Measurements from ENCODE around the gene ST8SIA2. TPM values are rescaled to one million over a fixed set of nuclear protein-coding genes. Genes with fewer than 3 reads are reported as not detected.

Gene ST8SIA2
- total RNA-seq, 1 donor from 2014 or later, result 13.6 TPM

DNA sequence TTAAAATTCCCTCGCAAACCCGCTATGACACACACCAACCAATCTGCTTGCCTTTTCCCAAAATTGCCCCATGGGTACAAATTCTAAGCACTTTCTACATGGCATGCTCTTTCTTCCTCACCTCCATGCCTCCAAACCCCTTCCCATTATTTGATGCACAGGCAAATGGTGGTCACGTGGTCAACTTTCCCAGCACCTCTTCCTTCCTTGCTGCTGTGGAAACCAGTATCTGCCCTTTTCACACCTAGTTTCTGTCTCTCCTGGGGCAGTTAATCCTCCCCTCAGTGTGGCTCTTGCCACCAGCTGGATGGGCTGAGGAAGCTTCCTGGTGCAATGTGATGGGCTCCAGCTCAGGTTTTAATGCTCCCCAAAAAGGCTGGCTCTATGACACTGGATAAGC is 38.4 kb upstream of the ST8SIA2 start:
- Mint-ChIP-seq H3K9me3 (peaks cover 6% of the 10 kb centered on the region), H3K4me3 (no peak overlapping the region), H3K4me1 (peaks cover 10% of the 10 kb centered on the region), H3K27me3 (ENCODE audit: insufficient read depth, low read depth) (peaks cover 6% of the 10 kb centered on the region), H3K27ac (no peak overlapping the region), H3K36me3 (peaks cover 4% of the 10 kb centered on the region)
- TF ChIP-seq EZH2 (IDR thresholded peaks at IDR 0.05) (no peak), EZH2phosphoT487 (IDR thresholded peaks at IDR 0.05) (no peak)
- TF ChIP-seq, protein P1, sequence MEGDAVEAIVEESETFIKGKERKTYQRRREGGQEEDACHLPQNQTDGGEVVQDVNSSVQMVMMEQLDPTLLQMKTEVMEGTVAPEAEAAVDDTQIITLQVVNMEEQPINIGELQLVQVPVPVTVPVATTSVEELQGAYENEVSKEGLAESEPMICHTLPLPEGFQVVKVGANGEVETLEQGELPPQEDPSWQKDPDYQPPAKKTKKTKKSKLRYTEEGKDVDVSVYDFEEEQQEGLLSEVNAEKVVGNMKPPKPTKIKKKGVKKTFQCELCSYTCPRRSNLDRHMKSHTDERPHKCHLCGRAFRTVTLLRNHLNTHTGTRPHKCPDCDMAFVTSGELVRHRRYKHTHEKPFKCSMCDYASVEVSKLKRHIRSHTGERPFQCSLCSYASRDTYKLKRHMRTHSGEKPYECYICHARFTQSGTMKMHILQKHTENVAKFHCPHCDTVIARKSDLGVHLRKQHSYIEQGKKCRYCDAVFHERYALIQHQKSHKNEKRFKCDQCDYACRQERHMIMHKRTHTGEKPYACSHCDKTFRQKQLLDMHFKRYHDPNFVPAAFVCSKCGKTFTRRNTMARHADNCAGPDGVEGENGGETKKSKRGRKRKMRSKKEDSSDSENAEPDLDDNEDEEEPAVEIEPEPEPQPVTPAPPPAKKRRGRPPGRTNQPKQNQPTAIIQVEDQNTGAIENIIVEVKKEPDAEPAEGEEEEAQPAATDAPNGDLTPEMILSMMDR (IDR thresholded peaks at IDR 0.05), result no peak
- no peaks in the 10 kb centered on the region for H3K79me2 ChIP-seq (ENCODE audit: low read depth)
- H3K27ac ChIP-seq, result no peak overlapping the region
- H3K9ac ChIP-seq, result no peak overlapping the region
- peaks cover 13% of the 10 kb centered on the region for H3K4me1 ChIP-seq
- no peaks in the 10 kb centered on the region for H4K20me1 ChIP-seq (ENCODE audit: low read depth)
- no peaks in the 10 kb centered on the region for H3F3A ChIP-seq (ENCODE audit: low read depth)
- H3K27me3 ChIP-seq, result no peaks in the 10 kb centered on the region
- DNase-seq (ENCODE audit: low spot score), result no peak
- no peak overlapping the region for H3K4me3 ChIP-seq
- H3K4me2 ChIP-seq, result no peak overlapping the region
- H3K36me3 ChIP-seq, result no peaks in the 10 kb centered on the region
- no peak overlapping the region for H2AFZ ChIP-seq (replicated peaks)
- no peaks in the 10 kb centered on the region for H3K9me3 ChIP-seq (ENCODE audit: low read depth)

DNA sequence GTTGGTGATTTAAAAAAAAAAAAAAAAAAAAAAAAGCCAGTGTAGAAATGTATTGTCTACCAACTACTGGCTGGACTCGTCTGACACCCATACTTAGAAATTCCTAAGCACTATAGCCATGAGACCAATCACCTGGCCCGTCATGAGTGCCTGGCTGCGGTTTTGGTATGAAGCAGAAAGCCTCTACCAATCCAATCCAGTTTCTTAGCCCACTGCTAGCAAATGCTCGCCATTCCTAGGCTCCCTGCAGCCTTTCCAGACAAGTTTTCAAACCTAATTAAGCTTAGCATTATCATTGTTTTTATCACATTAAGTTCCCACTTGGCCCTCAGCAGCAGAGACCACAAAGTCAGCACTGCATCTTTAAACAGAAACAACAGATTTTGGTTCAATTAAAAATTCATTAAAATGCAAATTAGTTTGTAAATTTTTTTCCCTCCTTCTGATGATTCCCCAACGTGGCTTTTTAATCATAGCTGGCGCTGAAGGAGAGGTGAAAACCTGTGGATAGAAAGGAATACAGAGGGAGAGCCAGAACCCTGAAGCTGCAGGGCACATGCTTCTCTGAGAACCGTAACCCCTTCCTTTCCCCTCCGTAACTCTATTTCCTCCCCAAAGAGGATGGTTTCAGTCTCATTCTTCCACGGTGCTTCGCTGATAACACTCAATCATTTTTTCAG is 32.2 kb upstream of the ST8SIA2 start:
- Mint-ChIP-seq H3K9me3 (peaks cover 1% of the 10 kb centered on the region), H3K27ac (no peak overlapping the region), H3K27me3 (ENCODE audit: insufficient read depth, low read depth) (peaks cover 2% of the 10 kb centered on the region), H3K36me3 (no peaks in the 10 kb centered on the region), H3K4me3 (no peak overlapping the region), H3K4me1 (peaks cover 31% of the 10 kb centered on the region)
- Histone ChIP-seq H3K4me1 (peaks cover 25% of the 10 kb centered on the region), H3F3A (ENCODE audit: low read depth) (peaks cover 4% of the 10 kb centered on the region), H3K79me2 (ENCODE audit: low read depth) (no peaks in the 10 kb centered on the region), H3K36me3 (no peaks in the 10 kb centered on the region), H3K4me2 (no peak overlapping the region), H4K20me1 (ENCODE audit: low read depth) (no peaks in the 10 kb centered on the region), H2AFZ (replicated peaks) (no peak overlapping the region), H3K9me3 (ENCODE audit: low read depth) (no peaks in the 10 kb centered on the region), H3K4me3 (no peak overlapping the region), H3K27ac (no peak overlapping the region), H3K9ac (no peak overlapping the region), H3K27me3 (no peaks in the 10 kb centered on the region)
- no peak for DNase-seq (ENCODE audit: low spot score)
- TF ChIP-seq EZH2 (IDR thresholded peaks at IDR 0.05) (no peak), EZH2phosphoT487 (IDR thresholded peaks at IDR 0.05) (no peak)
- TF ChIP-seq, protein P1 (IDR thresholded peaks at IDR 0.05), result no peak

DNA sequence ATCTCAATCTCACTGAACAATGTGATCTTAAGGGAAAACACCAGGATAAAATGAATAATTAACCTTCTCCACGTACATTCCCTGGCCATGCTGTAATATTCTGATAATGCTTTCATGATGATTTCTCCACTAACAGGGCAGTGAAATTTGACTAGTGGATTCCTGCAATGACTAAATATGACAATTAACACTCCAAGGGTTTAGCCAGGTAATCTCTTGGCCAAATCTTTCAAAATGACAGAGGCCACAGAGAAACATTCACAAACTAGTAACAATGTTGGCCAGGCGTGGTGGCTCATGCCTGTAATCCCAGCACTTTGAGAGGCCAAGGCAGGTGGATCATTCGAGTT is 31.7 kb upstream of the ST8SIA2 start:
- peaks cover 2% of the 10 kb centered on the region for H3K27me3 Mint-ChIP-seq (ENCODE audit: insufficient read depth, low read depth)
- no peak overlapping the region for H3K4me2 ChIP-seq
- peaks cover 1% of the 10 kb centered on the region for H3K9me3 Mint-ChIP-seq
- no peaks in the 10 kb centered on the region for H3K36me3 Mint-ChIP-seq
- H4K20me1 ChIP-seq (ENCODE audit: low read depth), result no peaks in the 10 kb centered on the region
- no peak overlapping the region for H3K4me3 ChIP-seq
- no peaks in the 10 kb centered on the region for H3K36me3 ChIP-seq
- no peak for TF ChIP-seq EZH2phosphoT487 (IDR thresholded peaks at IDR 0.05)
- TF ChIP-seq EZH2 (IDR thresholded peaks at IDR 0.05), result no peak
- TF ChIP-seq, protein P1 (IDR thresholded peaks at IDR 0.05), result no peak
- no peak overlapping the region for H3K27ac Mint-ChIP-seq
- peaks cover 28% of the 10 kb centered on the region for H3K4me1 Mint-ChIP-seq
- no peaks in the 10 kb centered on the region for H3K79me2 ChIP-seq (ENCODE audit: low read depth)
- no peak for DNase-seq (ENCODE audit: low spot score)
- no peak overlapping the region for H3K9ac ChIP-seq
- H3K27ac ChIP-seq, result no peak overlapping the region
- H2AFZ ChIP-seq (replicated peaks), result no peak overlapping the region
- H3F3A ChIP-seq (ENCODE audit: low read depth), result peaks cover 4% of the 10 kb centered on the region
- H3K4me3 Mint-ChIP-seq, result no peak overlapping the region
- no peaks in the 10 kb centered on the region for H3K9me3 ChIP-seq (ENCODE audit: low read depth)
- peaks cover 19% of the 10 kb centered on the region for H3K4me1 ChIP-seq
- no peaks in the 10 kb centered on the region for H3K27me3 ChIP-seq

Data from neural progenitor cell (in vitro differentiated cells).